Endodermal cell (in vitro differentiated cells): ENCODE measurements around the gene ATG2A. TPM values are rescaled to one million over a fixed set of nuclear protein-coding genes. Genes with fewer than 3 reads are reported as not detected.

Source experiments
- DNase-seq: peaks from one replicate; pipeline ENCODE4 v3.0.0-alpha.2; 2017
- H3K27ac ChIP-seq: 2 replicates; pipeline ENCODE4 v1.5.1; 2013; ENCODE audit warnings: mild to moderate bottlenecking, low read depth, low read length, moderate library complexity
- H3K27me3 ChIP-seq: 2 replicates; pipeline ENCODE4 v1.6.1; 2013; ENCODE audit warnings: mild to moderate bottlenecking, low read length, moderate library complexity; ENCODE audit not compliant: insufficient read depth, control insufficient read depth, poor library complexity, severe bottlenecking
- H3K36me3 ChIP-seq: 2 replicates; pipeline ENCODE4 v1.7.0; 2013; ENCODE audit warnings: mild to moderate bottlenecking, low read length, moderate library complexity; ENCODE audit not compliant: control insufficient read depth, insufficient read depth
- H3K4me1 ChIP-seq: one replicate; pipeline ENCODE4 v1.7.0; 2013; ENCODE audit warnings: low read length; ENCODE audit not compliant: control insufficient read depth, insufficient read depth
- H3K4me3 ChIP-seq: 2 replicates; pipeline ENCODE4 v1.5.1; 2013; ENCODE audit warnings: mild to moderate bottlenecking, low read length, moderate library complexity
- H3K9ac ChIP-seq: 2 replicates; pipeline ENCODE4 v1.6.1; 2013; ENCODE audit warnings: mild to moderate bottlenecking, low read length, moderate library complexity; ENCODE audit not compliant: poor library complexity, severe bottlenecking; ENCODE audit errors: extremely low read depth
- H3K9me3 ChIP-seq: 2 replicates; pipeline ENCODE4 v1.6.1; 2013; ENCODE audit warnings: mild to moderate bottlenecking, low read length, moderate library complexity; ENCODE audit not compliant: control insufficient read depth
- H3K27ac Mint-ChIP-seq: 2 replicates; pipeline ENCODE4 v1.8.0; 2020; ENCODE audit warnings: mixed read lengths
- H3K27me3 Mint-ChIP-seq: 2 replicates; pipeline ENCODE4 v1.8.0; 2021; ENCODE audit warnings: mild to moderate bottlenecking, mixed read lengths; ENCODE audit not compliant: insufficient read depth
- H3K36me3 Mint-ChIP-seq: 2 replicates; pipeline ENCODE4 v1.8.0; 2020; ENCODE audit warnings: low read depth, mixed read lengths
- H3K4me1 Mint-ChIP-seq: 2 replicates; pipeline ENCODE4 v1.8.0; 2020; ENCODE audit warnings: mixed read lengths
- H3K4me3 Mint-ChIP-seq: 2 replicates; pipeline ENCODE4 v1.8.0; 2020; ENCODE audit warnings: mild to moderate bottlenecking, moderate library complexity, mixed read lengths
- H3K9me3 Mint-ChIP-seq: 2 replicates; pipeline ENCODE4 v1.8.0; 2020; ENCODE audit warnings: mild to moderate bottlenecking, mixed read lengths
- CTCF ChIP-seq: fragments of 200-600 bp; sonication (generic); conservative IDR thresholded peaks from 2 replicates; pipeline ENCODE4 v1.5.0; 2021; ENCODE audit warnings: antibody characterized with exemption, mild to moderate bottlenecking
- WGBS, 2 experiments: methylation state at CpG; one replicate each; pipeline versions ENCODE4 v1.1.5 to v1.1.7; 2013; ENCODE audit warnings: missing lambda C conversion rate in 2 of 2, mixed read lengths in 1 of 2; ENCODE audit not compliant: insufficient coverage in 1 of 2, insufficient read length in 1 of 2; 5-methylcytosine and 5-hydroxymethylcytosine counted together
- total RNA-seq, 2 donors: library from RNA; stranded (reverse); fragmentation: NEBNext Ultra II Directional in 1 of 2; extraction: Animal tissue kit (Norgen Biotek cat#: 25700) in 1 of 2; gene quantifications; 2 replicates in 1 of 2; 3 replicates in 1 of 2; pipeline ENCODE4 v1.2.1, GENCODE V29; 2021

ATG2A gene
- total RNA-seq, 2 donors from 2014 or later = 17.0 to 23.0 TPM

- 95 to 99% methylated on average over 24 to 28 of the region's 28 CpGs for WGBS, 2 experiments
- H3K4me1 Mint-ChIP-seq = peaks cover 18% of the 10 kb centered on the region
- H3K27ac ChIP-seq = no peak overlapping the region
These were observed 49.1 kb downstream of the ATG2A start for GRCh38 chr11:64867748-64868462.

GRCh38 chr11:64866173-64866491 is 50.9 kb downstream of the ATG2A start:
- 96 to 100% methylated on average over 2 to 4 of the region's 4 CpGs for WGBS, 2 experiments
- Mint-ChIP-seq H3K4me3 (no peak overlapping the region), H3K36me3 (peaks cover 4% of the 10 kb centered on the region), H3K27me3 (no peaks in the 10 kb centered on the region), H3K27ac (no peak overlapping the region), H3K9me3 (no peaks in the 10 kb centered on the region), H3K4me1 (peaks cover 13% of the 10 kb centered on the region)
- Histone ChIP-seq H3K9ac (no peak overlapping the region), H3K4me1 (peaks cover 15% of the 10 kb centered on the region), H3K27me3 (no peaks in the 10 kb centered on the region), H3K27ac (no peak overlapping the region), H3K4me3 (no peak overlapping the region), H3K9me3 (no peaks in the 10 kb centered on the region), H3K36me3 (no peaks in the 10 kb centered on the region)
- TF ChIP-seq CTCF = no peak
- no peak for DNase-seq

More at GRCh38 chr11:64867748-64868462, 49.1 kb downstream of the ATG2A start:
- DNase-seq = no peak
- Histone ChIP-seq H3K9me3 (no peaks in the 10 kb centered on the region), H3K27me3 (no peaks in the 10 kb centered on the region), H3K9ac (no peak overlapping the region), H3K4me1 (peaks cover 19% of the 10 kb centered on the region), H3K4me3 (no peak overlapping the region), H3K36me3 (peaks cover 5% of the 10 kb centered on the region)
- peaks cover 9% of the 10 kb centered on the region for H3K36me3 Mint-ChIP-seq
- no peak overlapping the region for H3K4me3 Mint-ChIP-seq
- H3K27ac Mint-ChIP-seq = no peak overlapping the region
- H3K27me3 Mint-ChIP-seq = no peaks in the 10 kb centered on the region
- TF ChIP-seq CTCF = no peak
- H3K9me3 Mint-ChIP-seq = no peaks in the 10 kb centered on the region

- DNase-seq = no peak
- Mint-ChIP-seq H3K27ac (no peak overlapping the region), H3K27me3 (no peaks in the 10 kb centered on the region), H3K36me3 (peaks cover 4% of the 10 kb centered on the region), H3K4me3 (no peak overlapping the region), H3K4me1 (peaks cover 8% of the 10 kb centered on the region), H3K9me3 (no peaks in the 10 kb centered on the region)
- WGBS, 2 experiments = 94% methylated on average over 12 to 15 of the region's 15 CpGs
- Histone ChIP-seq H3K27ac (peak overlapping the region; percentile 90), H3K9me3 (no peaks in the 10 kb centered on the region), H3K9ac (no peak overlapping the region), H3K4me3 (no peak overlapping the region), H3K27me3 (no peaks in the 10 kb centered on the region), H3K4me1 (peaks cover 9% of the 10 kb centered on the region), H3K36me3 (no peaks in the 10 kb centered on the region)
- no peak for TF ChIP-seq CTCF
These were observed 51.5 kb downstream of the ATG2A start for GRCh38 chr11:64865286-64866172.
